ENCODE measurements around the gene NCCRP1.

The NCCRP1 gene

GRCh38 chr19:39164289-39164688 is 32.5 kb upstream of the NCCRP1 start:
- no peak for DNase-seq (ENCODE audit: low read depth in 1 of 2, low spot score in 1 of 2)

- no peak for DNase-seq (ENCODE audit: low read depth in 1 of 2, low spot score in 1 of 2)
Measured at GRCh38 chr19:39165857-39166256, 30.9 kb upstream of the NCCRP1 start.

DNA sequence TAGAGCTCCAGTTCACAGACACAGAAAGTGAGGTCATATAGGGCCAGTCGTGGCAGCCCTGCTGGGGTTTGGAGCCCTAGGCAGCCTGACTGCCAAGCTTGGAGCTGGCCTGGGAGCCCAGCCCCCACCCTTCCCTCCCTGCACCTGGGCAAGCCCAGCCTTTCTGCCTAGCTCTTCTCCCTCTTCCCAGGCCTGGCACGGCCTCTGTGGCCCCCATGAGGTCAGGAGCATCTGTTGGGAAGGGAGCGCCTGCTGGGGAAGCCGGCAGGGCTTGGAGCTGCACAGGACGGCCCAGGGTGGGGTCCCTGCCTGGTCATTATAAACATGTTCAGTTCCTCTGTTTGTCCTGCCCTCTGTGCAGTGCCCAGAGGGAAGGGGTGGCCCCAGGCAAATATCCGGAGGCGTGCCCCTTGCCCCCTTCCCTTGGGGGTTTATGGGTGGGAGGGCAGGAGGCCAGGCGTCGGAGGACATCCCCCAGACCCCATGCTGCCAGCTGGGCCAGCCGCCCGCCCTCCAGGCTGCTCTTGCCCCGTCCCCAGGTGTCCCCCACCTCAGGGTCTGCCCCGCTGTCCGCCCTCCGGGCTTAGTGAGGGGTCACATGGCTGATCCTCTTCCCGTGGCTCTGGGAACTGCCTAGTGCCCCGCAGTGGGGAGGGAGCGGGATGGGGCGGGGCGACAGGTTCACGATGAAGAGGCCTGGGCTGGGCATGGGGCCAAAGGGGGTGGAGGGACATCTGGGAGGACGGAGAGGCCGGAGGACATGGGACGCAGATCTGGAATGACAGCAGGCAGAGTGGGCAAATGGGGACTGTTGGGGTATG is 30.0 kb upstream of the NCCRP1 start:
- no peak for DNase-seq (ENCODE audit: low read depth in 1 of 2, low spot score in 1 of 2)

GRCh38 chr19:39167461-39168257 is 29.1 kb upstream of the NCCRP1 start:
- DNase-seq (ENCODE audit: low read depth in 1 of 2, low spot score in 1 of 2): no peak

DNA sequence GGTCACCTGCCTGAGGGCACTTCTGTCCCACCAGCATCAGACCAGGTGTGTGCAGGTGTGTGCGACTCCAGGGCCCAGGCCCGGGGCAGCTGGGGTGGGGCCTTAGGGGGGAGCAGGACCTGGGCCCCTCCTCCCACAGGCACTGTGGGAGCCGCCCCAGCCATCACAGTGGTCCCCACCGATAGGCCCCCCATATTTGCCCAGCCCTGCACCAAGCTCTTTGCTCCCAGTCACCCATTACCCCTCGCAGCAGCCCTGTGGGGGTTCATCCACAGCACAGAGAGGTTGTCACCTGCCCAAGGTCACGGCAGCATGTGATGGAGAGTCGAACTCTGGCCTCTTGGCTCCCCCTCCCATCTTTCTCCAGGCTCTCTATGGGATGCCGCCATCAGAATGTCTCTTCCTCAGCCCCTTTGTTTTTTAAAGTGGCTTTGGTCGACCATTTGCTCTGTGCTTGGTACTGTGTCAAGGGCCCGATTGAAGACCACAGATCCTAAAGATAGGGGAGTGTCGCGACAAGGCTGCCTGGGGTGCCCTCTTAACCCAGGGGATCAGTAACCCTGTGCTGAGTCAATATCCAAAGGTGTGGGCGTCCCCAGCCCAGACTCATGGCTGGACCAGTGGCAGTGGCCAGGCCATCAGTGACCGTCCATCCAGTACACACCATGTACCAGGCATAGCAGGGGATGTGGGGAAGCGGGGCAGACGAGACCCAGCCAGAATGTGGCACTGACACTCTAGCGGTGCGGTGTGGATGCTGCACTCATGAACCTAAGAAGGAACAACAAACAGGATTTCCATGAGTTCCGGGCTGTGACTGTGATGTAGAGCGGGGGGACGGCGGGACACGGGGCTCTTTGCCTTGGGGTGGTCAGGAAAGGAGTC is 28.3 kb upstream of the NCCRP1 start:
- DNase-seq (ENCODE audit: low read depth in 1 of 2, low spot score in 1 of 2): no peak

DNA sequence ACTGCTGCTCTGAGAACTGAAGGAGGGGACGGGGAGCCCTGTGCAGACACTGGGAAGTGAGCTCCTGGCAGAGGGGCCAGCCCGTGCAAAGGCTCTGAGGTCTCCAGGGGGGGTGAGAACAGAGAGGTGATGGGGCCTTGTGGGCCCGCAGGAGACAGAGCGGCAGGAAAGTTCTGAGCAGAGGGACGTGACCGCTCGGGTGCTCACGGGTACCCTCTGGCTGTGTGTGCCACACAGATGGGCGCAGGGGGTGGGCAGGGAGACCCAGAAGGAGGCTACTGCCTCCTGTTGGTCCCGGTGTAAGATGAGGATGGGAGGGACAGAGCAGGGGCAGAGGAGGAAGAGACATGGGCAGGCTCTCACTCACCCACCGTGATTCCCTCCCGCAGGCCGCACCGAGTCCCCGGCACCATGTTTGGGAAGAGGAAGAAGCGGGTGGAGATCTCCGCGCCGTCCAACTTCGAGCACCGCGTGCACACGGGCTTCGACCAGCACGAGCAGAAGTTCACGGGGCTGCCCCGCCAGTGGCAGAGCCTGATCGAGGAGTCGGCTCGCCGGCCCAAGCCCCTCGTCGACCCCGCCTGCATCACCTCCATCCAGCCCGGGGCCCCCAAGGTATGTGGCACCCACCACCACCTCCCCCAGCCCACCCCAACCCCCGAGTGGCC is 27.5 kb upstream of the NCCRP1 start:
- no peak for DNase-seq (ENCODE audit: low read depth in 1 of 2, low spot score in 1 of 2)

GRCh38 chr19:39170386-39171231 is 26.2 kb upstream of the NCCRP1 start:
- no peak for DNase-seq (ENCODE audit: low read depth in 1 of 2, low spot score in 1 of 2)

GRCh38 chr19:39171479-39172465 is 25.0 kb upstream of the NCCRP1 start:
- no peak for DNase-seq (ENCODE audit: low read depth in 1 of 2, low spot score in 1 of 2)

DNA sequence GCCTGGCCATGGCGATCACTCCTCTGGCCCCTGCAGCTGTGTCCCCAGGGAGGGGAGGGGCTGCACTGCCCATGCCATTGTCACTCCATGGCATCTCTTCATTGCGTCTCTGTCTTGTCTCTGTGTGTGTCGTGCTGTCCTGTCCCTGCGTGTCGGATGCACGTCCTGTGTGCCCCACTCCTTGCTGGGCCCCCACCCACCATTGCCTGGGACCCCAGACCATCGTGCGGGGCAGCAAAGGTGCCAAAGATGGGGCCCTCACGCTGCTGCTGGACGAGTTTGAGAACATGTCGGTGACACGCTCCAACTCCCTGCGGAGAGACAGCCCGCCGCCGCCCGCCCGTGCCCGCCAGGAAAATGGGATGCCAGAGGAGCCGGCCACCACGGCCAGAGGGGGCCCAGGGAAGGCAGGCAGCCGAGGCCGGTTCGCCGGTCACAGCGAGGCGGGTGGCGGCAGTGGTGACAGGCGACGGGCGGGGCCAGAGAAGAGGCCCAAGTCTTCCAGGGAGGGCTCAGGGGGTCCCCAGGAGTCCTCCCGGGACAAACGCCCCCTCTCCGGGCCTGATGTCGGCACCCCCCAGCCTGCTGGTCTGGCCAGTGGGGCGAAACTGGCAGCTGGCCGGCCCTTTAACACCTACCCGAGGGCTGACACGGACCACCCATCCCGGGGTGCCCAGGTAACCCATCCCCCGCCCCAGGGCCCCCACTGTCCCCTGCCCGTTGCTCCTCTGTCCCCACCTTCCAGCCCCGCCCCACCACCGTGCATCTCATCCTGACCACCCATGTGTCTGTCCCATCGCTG is 23.9 kb upstream of the NCCRP1 start:
- DNase-seq (ENCODE audit: low read depth in 1 of 2, low spot score in 1 of 2): no peak

DNA sequence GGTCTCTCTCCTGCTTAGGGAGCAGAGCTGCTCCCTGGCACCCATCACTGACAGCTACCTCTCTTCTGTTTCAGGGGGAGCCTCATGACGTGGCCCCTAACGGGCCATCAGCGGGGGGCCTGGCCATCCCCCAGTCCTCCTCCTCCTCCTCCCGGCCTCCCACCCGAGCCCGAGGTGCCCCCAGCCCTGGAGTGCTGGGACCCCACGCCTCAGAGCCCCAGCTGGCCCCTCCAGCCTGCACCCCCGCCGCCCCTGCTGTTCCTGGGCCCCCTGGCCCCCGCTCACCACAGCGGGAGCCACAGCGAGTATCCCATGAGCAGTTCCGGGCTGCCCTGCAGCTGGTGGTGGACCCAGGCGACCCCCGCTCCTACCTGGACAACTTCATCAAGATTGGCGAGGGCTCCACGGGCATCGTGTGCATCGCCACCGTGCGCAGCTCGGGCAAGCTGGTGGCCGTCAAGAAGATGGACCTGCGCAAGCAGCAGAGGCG is 23.2 kb upstream of the NCCRP1 start:
- no peak for DNase-seq (ENCODE audit: low read depth in 1 of 2, low spot score in 1 of 2)

- DNase-seq (ENCODE audit: low read depth in 1 of 2, low spot score in 1 of 2): no peak
Measured at GRCh38 chr19:39174142-39174541, 22.6 kb upstream of the NCCRP1 start.

DNA sequence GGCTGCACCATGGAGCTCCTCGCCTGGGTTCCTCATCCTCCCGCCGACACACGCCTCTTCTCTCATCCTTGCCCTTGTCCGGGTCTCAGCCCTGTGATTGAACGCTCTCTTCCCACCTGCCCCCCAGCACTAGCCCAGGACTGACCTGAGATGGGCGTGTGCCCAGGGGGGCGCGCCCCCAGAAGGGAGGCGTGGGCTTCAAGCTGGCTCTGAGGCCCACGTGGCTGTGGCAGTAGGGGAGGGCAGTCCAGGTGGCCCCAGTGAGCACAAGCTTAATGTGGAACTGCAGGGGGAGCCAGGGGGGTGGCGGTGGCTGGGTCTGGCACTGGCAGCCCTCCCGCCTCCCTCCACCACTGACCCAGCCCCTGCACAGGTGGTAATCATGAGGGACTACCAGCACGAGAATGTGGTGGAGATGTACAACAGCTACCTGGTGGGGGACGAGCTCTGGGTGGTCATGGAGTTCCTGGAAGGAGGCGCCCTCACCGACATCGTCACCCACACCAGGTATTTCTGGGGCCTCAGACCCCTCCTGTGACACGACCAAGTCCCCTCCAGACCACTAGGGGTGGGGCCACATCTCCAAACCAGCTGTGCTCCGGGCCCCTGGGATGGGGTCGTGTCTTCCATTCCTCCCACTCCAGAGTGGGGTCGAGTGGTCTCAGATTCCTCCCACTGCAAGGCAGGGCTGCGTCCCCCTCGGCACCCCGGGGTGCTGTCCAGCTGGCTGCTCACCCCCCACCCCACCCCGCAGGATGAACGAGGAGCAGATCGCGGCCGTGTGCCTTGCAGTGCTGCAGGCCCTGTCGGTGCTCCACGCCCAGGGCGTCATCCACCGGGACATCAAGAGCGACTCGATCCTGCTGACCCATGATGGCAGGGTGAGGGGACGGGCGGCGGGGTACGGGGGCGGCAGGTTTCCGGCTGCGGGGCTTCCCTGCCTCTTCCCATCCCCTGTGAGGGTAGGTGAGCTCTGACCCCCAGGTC is 21.9 kb upstream of the NCCRP1 start:
- no peak for DNase-seq (ENCODE audit: low read depth in 1 of 2, low spot score in 1 of 2)

DNA sequence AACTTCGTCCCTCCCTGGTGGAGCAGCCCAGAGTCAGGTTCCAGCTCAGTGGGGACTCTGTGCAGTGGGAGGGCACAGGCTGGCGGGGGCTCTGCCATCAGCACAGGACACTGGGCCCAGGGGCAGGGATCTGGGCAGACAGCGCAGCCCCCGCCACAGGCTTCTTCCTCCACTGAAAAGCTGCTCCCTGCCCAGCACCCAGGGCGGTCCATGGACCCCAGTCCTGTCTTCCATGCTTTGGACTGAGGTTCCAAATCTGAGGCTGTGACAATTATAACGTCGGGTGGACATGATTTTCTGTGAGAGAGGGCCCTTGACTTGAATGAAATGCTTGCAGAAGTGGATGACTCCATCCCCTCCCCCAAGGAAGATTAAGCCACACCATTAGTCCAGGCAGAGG is 21.2 kb upstream of the NCCRP1 start:
- DNase-seq (ENCODE audit: low read depth in 1 of 2, low spot score in 1 of 2): no peak

GRCh38 chr19:39177110-39177699 is 19.6 kb upstream of the NCCRP1 start:
- DNase-seq (ENCODE audit: low read depth in 1 of 2, low spot score in 1 of 2): no peak

DNA sequence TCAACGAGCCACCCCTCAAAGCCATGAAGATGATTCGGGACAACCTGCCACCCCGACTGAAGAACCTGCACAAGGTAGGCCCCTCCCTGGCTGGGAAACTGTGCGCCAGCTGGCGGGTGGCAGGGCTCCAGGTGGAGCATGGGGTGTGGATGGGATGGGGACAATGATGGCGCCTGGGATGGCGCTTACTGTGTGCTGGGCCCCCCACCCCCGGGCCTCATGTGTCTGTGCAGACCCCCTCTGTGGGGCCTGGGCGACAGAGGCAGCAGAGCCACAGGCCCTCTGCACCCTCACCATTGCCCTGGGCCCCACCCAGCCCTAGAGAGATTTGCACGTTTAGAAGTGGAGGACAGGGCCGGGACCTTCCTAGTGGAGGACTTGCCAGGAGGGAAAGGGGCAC is 19.0 kb upstream of the NCCRP1 start:
- no peak for DNase-seq (ENCODE audit: low read depth in 1 of 2, low spot score in 1 of 2)

DNA sequence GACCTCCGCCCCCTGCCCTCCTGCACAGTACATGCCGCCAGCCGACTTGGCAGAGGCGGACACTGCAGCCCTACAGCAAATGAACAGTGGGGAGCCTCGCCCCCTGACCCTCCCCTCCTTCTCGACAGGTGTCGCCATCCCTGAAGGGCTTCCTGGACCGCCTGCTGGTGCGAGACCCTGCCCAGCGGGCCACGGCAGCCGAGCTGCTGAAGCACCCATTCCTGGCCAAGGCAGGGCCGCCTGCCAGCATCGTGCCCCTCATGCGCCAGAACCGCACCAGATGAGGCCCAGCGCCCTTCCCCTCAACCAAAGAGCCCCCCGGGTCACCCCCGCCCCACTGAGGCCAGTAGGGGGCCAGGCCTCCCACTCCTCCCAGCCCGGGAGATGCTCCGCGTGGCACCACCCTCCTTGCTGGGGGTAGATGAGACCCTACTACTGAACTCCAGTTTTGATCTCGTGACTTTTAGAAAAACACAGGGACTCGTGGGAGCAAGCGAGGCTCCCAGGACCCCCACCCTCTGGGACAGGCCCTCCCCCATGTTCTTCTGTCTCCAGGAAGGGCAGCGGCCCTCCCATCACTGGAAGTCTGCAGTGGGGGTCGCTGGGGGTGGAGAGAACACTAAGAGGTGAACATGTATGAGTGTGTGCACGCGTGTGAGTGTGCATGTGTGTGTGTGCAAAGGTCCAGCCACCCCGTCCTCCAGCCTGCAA is 18.3 kb upstream of the NCCRP1 start:
- DNase-seq (ENCODE audit: low read depth in 1 of 2, low spot score in 1 of 2): no peak

Data from stimulated activated CD4-positive, alpha-beta T cell treated with anti-CD3 and anti-CD28 coated beads, Interleukin-15, amount 100 ng/mL, for 1 hour (primary cell).